ENCODE data around the gene PLCB1. TPM values are rescaled to one million over a fixed set of nuclear protein-coding genes. Genes with fewer than 3 reads are reported as not detected.

The PLCB1 gene
- total RNA-seq, 1 experiment from 2014 or later: 6.0 TPM

GRCh38 chr20:8891039-8891438, 759.0 kb downstream of the PLCB1 start:
- no peaks in the 10 kb centered on the region for H3K4me1 Mint-ChIP-seq (ENCODE audit: low read depth, unreplicated experiment)
- no TSS peak for BruUV-seq (replicated peaks)
- no peak overlapping the region for H3K27ac Mint-ChIP-seq (ENCODE audit: unreplicated experiment)
- TF ChIP-seq CTCF (IDR thresholded peaks at IDR 0.05; ENCODE audit: unreplicated experiment): no peak
- intact Hi-C loops (cut with micrococcal nuclease; ENCODE audit: unreplicated experiment): no loop called here
- peaks cover 5% of the 10 kb centered on the region for H3K9me3 Mint-ChIP-seq (ENCODE audit: low read depth, unreplicated experiment)
- no peaks in the 10 kb centered on the region for H3K36me3 Mint-ChIP-seq (ENCODE audit: insufficient read depth, unreplicated experiment)
- CTCF ChIA-PET: no interaction called here
- DNase-seq: no peak
- no peaks in the 10 kb centered on the region for H3K27me3 Mint-ChIP-seq (ENCODE audit: unreplicated experiment)
- H3K4me3 Mint-ChIP-seq (ENCODE audit: low read depth, unreplicated experiment): no peak overlapping the region

- H3K27ac Mint-ChIP-seq (ENCODE audit: unreplicated experiment): no peak overlapping the region
- H3K36me3 Mint-ChIP-seq (ENCODE audit: insufficient read depth, unreplicated experiment): no peaks in the 10 kb centered on the region
- peaks cover 5% of the 10 kb centered on the region for H3K9me3 Mint-ChIP-seq (ENCODE audit: low read depth, unreplicated experiment)
- intact Hi-C loops (cut with micrococcal nuclease; ENCODE audit: unreplicated experiment): no loop called here
- H3K27me3 Mint-ChIP-seq (ENCODE audit: unreplicated experiment): no peaks in the 10 kb centered on the region
- no TSS peak for BruUV-seq (replicated peaks)
- CTCF ChIA-PET: no interaction called here
- TF ChIP-seq CTCF (IDR thresholded peaks at IDR 0.05; ENCODE audit: unreplicated experiment): no peak
- H3K4me1 Mint-ChIP-seq (ENCODE audit: low read depth, unreplicated experiment): no peaks in the 10 kb centered on the region
- DNase-seq: no peak
- H3K4me3 Mint-ChIP-seq (ENCODE audit: low read depth, unreplicated experiment): no peak overlapping the region
These were observed 763.4 kb downstream of the PLCB1 start for GRCh38 chr20:8895472-8895871.

GRCh38 chr20:8898823-8899222, 766.8 kb downstream of the PLCB1 start:
- CTCF ChIA-PET: no interaction called here
- no peak for TF ChIP-seq CTCF (IDR thresholded peaks at IDR 0.05; ENCODE audit: unreplicated experiment)
- no TSS peak for BruUV-seq (replicated peaks)
- no peak for DNase-seq
- Mint-ChIP-seq H3K36me3 (ENCODE audit: insufficient read depth, unreplicated experiment) (no peaks in the 10 kb centered on the region), H3K4me3 (ENCODE audit: low read depth, unreplicated experiment) (no peak overlapping the region), H3K27me3 (ENCODE audit: unreplicated experiment) (no peaks in the 10 kb centered on the region), H3K9me3 (ENCODE audit: low read depth, unreplicated experiment) (peaks cover 5% of the 10 kb centered on the region), H3K4me1 (ENCODE audit: low read depth, unreplicated experiment) (no peaks in the 10 kb centered on the region), H3K27ac (ENCODE audit: unreplicated experiment) (no peak overlapping the region)
- intact Hi-C loops (cut with micrococcal nuclease; ENCODE audit: unreplicated experiment): no loop called here

GRCh38 chr20:8901237-8902025, 769.4 kb downstream of the PLCB1 start:
- no peak for DNase-seq
- intact Hi-C loops (cut with micrococcal nuclease; ENCODE audit: unreplicated experiment): no loop called here
- Mint-ChIP-seq H3K4me3 (ENCODE audit: low read depth, unreplicated experiment) (no peak overlapping the region), H3K27me3 (ENCODE audit: unreplicated experiment) (no peaks in the 10 kb centered on the region), H3K9me3 (ENCODE audit: low read depth, unreplicated experiment) (no peaks in the 10 kb centered on the region), H3K4me1 (ENCODE audit: low read depth, unreplicated experiment) (no peaks in the 10 kb centered on the region), H3K36me3 (ENCODE audit: insufficient read depth, unreplicated experiment) (no peaks in the 10 kb centered on the region), H3K27ac (ENCODE audit: unreplicated experiment) (no peak overlapping the region)
- CTCF ChIA-PET: no interaction called here
- no TSS peak for BruUV-seq (replicated peaks)
- no peak for TF ChIP-seq CTCF (IDR thresholded peaks at IDR 0.05; ENCODE audit: unreplicated experiment)

Data from Calu3 (cell line).